Endodermal cell (in vitro differentiated cells): ENCODE measurements around the gene NEGR1. TPM values are rescaled to one million over a fixed set of nuclear protein-coding genes. Genes with fewer than 3 reads are reported as not detected.
A peak's percentile ranks its signal among the peaks of the same experiment; 100 is the strongest.

Experiments used
- DNase-seq: peaks from one replicate; pipeline ENCODE4 v3.0.0-alpha.2; 2017
- H3K27ac ChIP-seq: 2 replicates; pipeline ENCODE4 v1.5.1; 2013; ENCODE audit warnings: mild to moderate bottlenecking, low read depth, low read length, moderate library complexity
- H3K27me3 ChIP-seq: 2 replicates; pipeline ENCODE4 v1.6.1; 2013; ENCODE audit warnings: mild to moderate bottlenecking, low read length, moderate library complexity; ENCODE audit not compliant: insufficient read depth, control insufficient read depth, poor library complexity, severe bottlenecking
- H3K36me3 ChIP-seq: 2 replicates; pipeline ENCODE4 v1.7.0; 2013; ENCODE audit warnings: mild to moderate bottlenecking, low read length, moderate library complexity; ENCODE audit not compliant: control insufficient read depth, insufficient read depth
- H3K4me1 ChIP-seq: one replicate; pipeline ENCODE4 v1.7.0; 2013; ENCODE audit warnings: low read length; ENCODE audit not compliant: control insufficient read depth, insufficient read depth
- H3K4me3 ChIP-seq: 2 replicates; pipeline ENCODE4 v1.5.1; 2013; ENCODE audit warnings: mild to moderate bottlenecking, low read length, moderate library complexity
- H3K9ac ChIP-seq: 2 replicates; pipeline ENCODE4 v1.6.1; 2013; ENCODE audit warnings: mild to moderate bottlenecking, low read length, moderate library complexity; ENCODE audit not compliant: poor library complexity, severe bottlenecking; ENCODE audit errors: extremely low read depth
- H3K9me3 ChIP-seq: 2 replicates; pipeline ENCODE4 v1.6.1; 2013; ENCODE audit warnings: mild to moderate bottlenecking, low read length, moderate library complexity; ENCODE audit not compliant: control insufficient read depth
- H3K27ac Mint-ChIP-seq: 2 replicates; pipeline ENCODE4 v1.8.0; 2020; ENCODE audit warnings: mixed read lengths
- H3K27me3 Mint-ChIP-seq: 2 replicates; pipeline ENCODE4 v1.8.0; 2021; ENCODE audit warnings: mild to moderate bottlenecking, mixed read lengths; ENCODE audit not compliant: insufficient read depth
- H3K36me3 Mint-ChIP-seq: 2 replicates; pipeline ENCODE4 v1.8.0; 2020; ENCODE audit warnings: low read depth, mixed read lengths
- H3K4me1 Mint-ChIP-seq: 2 replicates; pipeline ENCODE4 v1.8.0; 2020; ENCODE audit warnings: mixed read lengths
- H3K4me3 Mint-ChIP-seq: 2 replicates; pipeline ENCODE4 v1.8.0; 2020; ENCODE audit warnings: mild to moderate bottlenecking, moderate library complexity, mixed read lengths
- H3K9me3 Mint-ChIP-seq: 2 replicates; pipeline ENCODE4 v1.8.0; 2020; ENCODE audit warnings: mild to moderate bottlenecking, mixed read lengths
- WGBS, 2 experiments: methylation state at CpG; one replicate each; pipeline versions ENCODE4 v1.1.5 to v1.1.7; 2013; ENCODE audit warnings: missing lambda C conversion rate in 2 of 2, mixed read lengths in 1 of 2; ENCODE audit not compliant: insufficient coverage in 1 of 2, insufficient read length in 1 of 2; 5-methylcytosine and 5-hydroxymethylcytosine counted together
- total RNA-seq, 2 donors: library from RNA; stranded (reverse); fragmentation: NEBNext Ultra II Directional in 1 of 2; extraction: Animal tissue kit (Norgen Biotek cat#: 25700) in 1 of 2; gene quantifications; 2 replicates in 1 of 2; 3 replicates in 1 of 2; pipeline ENCODE4 v1.2.1, GENCODE V29; 2021
- TF ChIP-seq, protein P1 (sequence below): fragments of 200-600 bp; sonication (generic); conservative IDR thresholded peaks from 2 replicates; pipeline ENCODE4 v1.5.0; 2021; ENCODE audit warnings: antibody characterized with exemption, mild to moderate bottlenecking

Gene NEGR1
- total RNA-seq, 2 donors from 2014 or later, result 1.5 to 2.1 TPM

GRCh38 chr1:71592646-71593274, 689.6 kb downstream of the NEGR1 start:
- no peak overlapping the region for H3K4me3 Mint-ChIP-seq
- Histone ChIP-seq H3K9me3 (no peaks in the 10 kb centered on the region), H3K9ac (no peak overlapping the region), H3K4me3 (no peak overlapping the region), H3K36me3 (no peaks in the 10 kb centered on the region), H3K27ac (no peak overlapping the region), H3K27me3 (no peaks in the 10 kb centered on the region), H3K4me1 (no peaks in the 10 kb centered on the region)
- WGBS, 2 experiments, result 75 to 78% methylated on average over 3 to 6 of the region's 9 CpGs
- TF ChIP-seq, protein P1, sequence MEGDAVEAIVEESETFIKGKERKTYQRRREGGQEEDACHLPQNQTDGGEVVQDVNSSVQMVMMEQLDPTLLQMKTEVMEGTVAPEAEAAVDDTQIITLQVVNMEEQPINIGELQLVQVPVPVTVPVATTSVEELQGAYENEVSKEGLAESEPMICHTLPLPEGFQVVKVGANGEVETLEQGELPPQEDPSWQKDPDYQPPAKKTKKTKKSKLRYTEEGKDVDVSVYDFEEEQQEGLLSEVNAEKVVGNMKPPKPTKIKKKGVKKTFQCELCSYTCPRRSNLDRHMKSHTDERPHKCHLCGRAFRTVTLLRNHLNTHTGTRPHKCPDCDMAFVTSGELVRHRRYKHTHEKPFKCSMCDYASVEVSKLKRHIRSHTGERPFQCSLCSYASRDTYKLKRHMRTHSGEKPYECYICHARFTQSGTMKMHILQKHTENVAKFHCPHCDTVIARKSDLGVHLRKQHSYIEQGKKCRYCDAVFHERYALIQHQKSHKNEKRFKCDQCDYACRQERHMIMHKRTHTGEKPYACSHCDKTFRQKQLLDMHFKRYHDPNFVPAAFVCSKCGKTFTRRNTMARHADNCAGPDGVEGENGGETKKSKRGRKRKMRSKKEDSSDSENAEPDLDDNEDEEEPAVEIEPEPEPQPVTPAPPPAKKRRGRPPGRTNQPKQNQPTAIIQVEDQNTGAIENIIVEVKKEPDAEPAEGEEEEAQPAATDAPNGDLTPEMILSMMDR, result no peak
- no peaks in the 10 kb centered on the region for H3K4me1 Mint-ChIP-seq
- H3K36me3 Mint-ChIP-seq, result no peaks in the 10 kb centered on the region
- H3K9me3 Mint-ChIP-seq, result no peaks in the 10 kb centered on the region
- H3K27ac Mint-ChIP-seq, result no peak overlapping the region
- H3K27me3 Mint-ChIP-seq, result no peaks in the 10 kb centered on the region
- DNase-seq, result no peak

- Mint-ChIP-seq H3K27ac (no peak overlapping the region), H3K4me3 (no peak overlapping the region), H3K36me3 (no peaks in the 10 kb centered on the region), H3K4me1 (no peaks in the 10 kb centered on the region), H3K9me3 (no peaks in the 10 kb centered on the region), H3K27me3 (no peaks in the 10 kb centered on the region)
- no peak overlapping the region for H3K4me3 ChIP-seq
- TF ChIP-seq, protein P1, result no peak
- no peak overlapping the region for H3K9ac ChIP-seq
- no peaks in the 10 kb centered on the region for H3K9me3 ChIP-seq
- 89 to 90% methylated on average over 2 of the region's 2 CpGs for WGBS, 2 experiments
- H3K36me3 ChIP-seq, result no peaks in the 10 kb centered on the region
- DNase-seq, result no peak
- H3K4me1 ChIP-seq, result no peaks in the 10 kb centered on the region
- H3K27ac ChIP-seq, result no peak overlapping the region
- H3K27me3 ChIP-seq, result no peaks in the 10 kb centered on the region
Observed at GRCh38 chr1:71589005-71589404, 693.3 kb downstream of the NEGR1 start.

DNA sequence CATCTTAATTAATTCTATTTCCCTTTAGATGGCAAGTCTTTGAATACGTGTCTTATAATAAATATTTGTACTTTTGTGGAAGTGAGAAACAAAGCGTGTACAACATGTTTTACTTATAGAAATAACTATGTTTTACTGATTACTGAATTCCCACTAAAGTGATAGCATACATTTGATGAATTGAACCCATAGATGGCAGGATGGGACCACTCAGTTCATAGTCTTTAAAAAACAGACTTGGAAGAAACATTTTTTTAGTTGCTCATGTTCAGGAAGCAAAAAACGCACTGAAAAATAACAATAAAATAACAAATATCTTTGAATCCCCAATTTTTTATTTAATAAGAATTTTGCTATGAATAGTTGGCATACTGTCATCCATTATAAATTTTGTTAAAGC, 694.4 kb downstream of the NEGR1 start:
- Histone ChIP-seq H3K27me3 (no peaks in the 10 kb centered on the region), H3K36me3 (no peaks in the 10 kb centered on the region), H3K4me3 (no peak overlapping the region), H3K9me3 (no peaks in the 10 kb centered on the region), H3K27ac (no peak overlapping the region), H3K4me1 (no peaks in the 10 kb centered on the region), H3K9ac (no peak overlapping the region)
- DNase-seq, result no peak
- Mint-ChIP-seq H3K4me1 (no peaks in the 10 kb centered on the region), H3K27me3 (no peaks in the 10 kb centered on the region), H3K36me3 (no peaks in the 10 kb centered on the region), H3K27ac (no peak overlapping the region), H3K9me3 (no peaks in the 10 kb centered on the region), H3K4me3 (no peak overlapping the region)
- no CpG with 5 or more reads among the region's 3 CpGs for WGBS, 2 experiments
- TF ChIP-seq, protein P1, result peak; percentile 68
